Gastroesophageal sphincter (tissue), 4 donors: ENCODE measurements around the gene PIAS4. TPM values are rescaled to one million over a fixed set of nuclear protein-coding genes. Genes with fewer than 3 reads are reported as not detected.
A peak's percentile ranks its signal among the peaks of the same experiment; 100 is the strongest.

ENCODE experiments used
- ATAC-seq: fragments of 150-250 bp; one replicate; pipeline ENCODE4 v1.9.1; 2016; ENCODE audit warnings: mild to moderate bottlenecking, moderate library complexity
- H3K27ac ChIP-seq, 4 donors: fragments of 200-600 bp; sonication (generic) in 3 of 4; 1 replicate in 3 of 4; 2 replicates in 1 of 4; pipeline ENCODE4 v1.5.1; 2016 to 2019
- H3K27me3 ChIP-seq: fragments of 200-600 bp; sonication (generic); one replicate; pipeline ENCODE4 v1.5.1; 2019
- H3K36me3 ChIP-seq, 2 donors: fragments of 200-600 bp; sonication (generic); one replicate each; pipeline ENCODE4 v1.5.1; 2019; ENCODE audit warnings: control low read depth in 1 of 2
- H3K4me1 ChIP-seq, 3 donors: fragments of 200-600 bp; sonication (generic); 1 replicate in 2 of 3; 2 replicates in 1 of 3; pipeline ENCODE4 v1.5.1; 2016 to 2019; ENCODE audit warnings: control low read depth in 2 of 3
- H3K4me3 ChIP-seq, 2 donors: fragments of 200-600 bp; sonication (generic); one replicate each; pipeline ENCODE4 v1.5.1; 2019; ENCODE audit warnings: mild to moderate bottlenecking in 1 of 2, moderate library complexity in 1 of 2
- H3K9me3 ChIP-seq, 3 donors: fragments of 200-600 bp; sonication (generic); one replicate each; pipeline ENCODE4 v1.5.1; 2017 to 2019; ENCODE audit warnings: control low read depth in 2 of 3
- EP300 ChIP-seq: sonication (generic); formaldehyde crosslinking; IDR thresholded peaks from one replicate; pipeline ENCODE4 v1.6.1; 2017; ENCODE audit warnings: antibody characterized with exemption, mild to moderate bottlenecking
- POLR2A ChIP-seq, 2 donors: fragments of 450-650 bp; IDR thresholded peaks; one replicate each; pipeline ENCODE4 v1.6.1; 2017; ENCODE audit warnings: antibody characterized with exemption in 2 of 2, mild to moderate bottlenecking in 2 of 2, moderate library complexity in 1 of 2
- POLR2AphosphoS5 ChIP-seq: sonication (generic); formaldehyde crosslinking; IDR thresholded peaks from one replicate; pipeline ENCODE4 v1.6.1; 2017; ENCODE audit warnings: antibody characterized with exemption
- WGBS, 2 donors: methylation state at CpG; one replicate each; pipeline ENCODE4 v1.1.5; 2018; ENCODE audit warnings: low coverage in 1 of 2; 5-methylcytosine and 5-hydroxymethylcytosine counted together
- total RNA-seq, 4 donors: library from RNA; depleted of rRNA; stranded (reverse); fragments of >200 nt; gene quantifications; one replicate each; pipeline ENCODE4 v1.1.0, GENCODE V29; 2016
- TF ChIP-seq, protein P1 (sequence below), 4 experiments: fragments of 200-600 bp in 2 of 4; fragments of 450-650 bp in 2 of 4; sonication (generic) in 1 of 4; IDR thresholded peaks; one replicate each; pipeline ENCODE4 v1.5.1; 2017 to 2019; ENCODE audit warnings: antibody characterized with exemption in 4 of 4, mild to moderate bottlenecking in 2 of 4, moderate library complexity in 2 of 4

PIAS4 gene
- total RNA-seq, 4 donors from 2014 or later: 15.3 to 26.4 (median 16.8) TPM

GRCh38 chr19:4028334-4029246, 21.1 kb downstream of the PIAS4 start:
- no peak for TF ChIP-seq EP300
- no peak for TF ChIP-seq POLR2AphosphoS5
- TF ChIP-seq, protein P1, sequence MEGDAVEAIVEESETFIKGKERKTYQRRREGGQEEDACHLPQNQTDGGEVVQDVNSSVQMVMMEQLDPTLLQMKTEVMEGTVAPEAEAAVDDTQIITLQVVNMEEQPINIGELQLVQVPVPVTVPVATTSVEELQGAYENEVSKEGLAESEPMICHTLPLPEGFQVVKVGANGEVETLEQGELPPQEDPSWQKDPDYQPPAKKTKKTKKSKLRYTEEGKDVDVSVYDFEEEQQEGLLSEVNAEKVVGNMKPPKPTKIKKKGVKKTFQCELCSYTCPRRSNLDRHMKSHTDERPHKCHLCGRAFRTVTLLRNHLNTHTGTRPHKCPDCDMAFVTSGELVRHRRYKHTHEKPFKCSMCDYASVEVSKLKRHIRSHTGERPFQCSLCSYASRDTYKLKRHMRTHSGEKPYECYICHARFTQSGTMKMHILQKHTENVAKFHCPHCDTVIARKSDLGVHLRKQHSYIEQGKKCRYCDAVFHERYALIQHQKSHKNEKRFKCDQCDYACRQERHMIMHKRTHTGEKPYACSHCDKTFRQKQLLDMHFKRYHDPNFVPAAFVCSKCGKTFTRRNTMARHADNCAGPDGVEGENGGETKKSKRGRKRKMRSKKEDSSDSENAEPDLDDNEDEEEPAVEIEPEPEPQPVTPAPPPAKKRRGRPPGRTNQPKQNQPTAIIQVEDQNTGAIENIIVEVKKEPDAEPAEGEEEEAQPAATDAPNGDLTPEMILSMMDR (IDR thresholded peaks at IDR 0.05): no peak
- no peak for TF ChIP-seq POLR2A (IDR thresholded peaks at IDR 0.05)
- no peaks in the 10 kb centered on the region for H3K27me3 ChIP-seq
- H3K36me3 ChIP-seq: peaks cover 0 to 99% of the 10 kb centered on the region in 2 donors
- H3K4me1 ChIP-seq: peaks cover 0 to 19% (median 0%) of the 10 kb centered on the region in 3 donors
- ATAC-seq: no peak
- no peak overlapping the region for H3K4me3 ChIP-seq
- WGBS, 2 donors: 89% methylated on average over 5 of the region's 48 CpGs; no CpG with 5 or more reads in 1 of the 2 donors
- no peaks in the 10 kb centered on the region for H3K9me3 ChIP-seq
- no peak overlapping the region for H3K27ac ChIP-seq

DNA sequence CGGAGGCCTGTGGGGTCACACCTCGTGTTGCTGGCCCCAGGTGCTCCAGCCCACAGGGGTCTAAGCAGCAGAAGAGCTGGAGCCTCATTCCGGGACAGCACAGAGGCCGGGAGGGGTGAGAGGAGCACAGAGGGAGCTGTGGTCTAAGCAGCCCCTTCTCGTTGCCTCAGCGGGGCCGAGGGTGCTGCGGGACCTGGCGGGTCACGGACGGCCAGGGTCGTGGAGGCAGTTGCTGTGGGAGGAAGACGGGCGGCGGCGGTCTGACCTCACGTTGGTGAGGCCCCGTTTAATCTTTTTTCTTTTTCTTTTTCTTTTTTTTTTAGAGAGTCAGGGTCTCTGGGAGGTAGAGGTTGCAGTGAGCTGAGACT, 21.7 kb downstream of the PIAS4 start:
- H3K27me3 ChIP-seq: no peaks in the 10 kb centered on the region
- no peaks in the 10 kb centered on the region for H3K9me3 ChIP-seq
- no peak for ATAC-seq
- peaks cover 0 to 99% of the 10 kb centered on the region in 2 donors for H3K36me3 ChIP-seq
- H3K4me3 ChIP-seq: no peak overlapping the region
- TF ChIP-seq POLR2AphosphoS5 (no peak), EP300 (no peak), POLR2A (IDR thresholded peaks at IDR 0.05) (no peak)
- TF ChIP-seq, protein P1 (IDR thresholded peaks at IDR 0.05): no peak
- 29 to 95% methylated on average over 1 to 12 of the region's 18 CpGs for WGBS, 2 donors
- peaks cover 0 to 13% (median 0%) of the 10 kb centered on the region in 3 donors for H3K4me1 ChIP-seq
- no peak overlapping the region for H3K27ac ChIP-seq

- no peak overlapping the region for H3K27ac ChIP-seq
- TF ChIP-seq POLR2AphosphoS5 (no peak), POLR2A (IDR thresholded peaks at IDR 0.05) (no peak), EP300 (no peak)
- TF ChIP-seq, protein P1 (IDR thresholded peaks at IDR 0.05): no peak
- no peak overlapping the region for H3K4me3 ChIP-seq
- no peaks in the 10 kb centered on the region for H3K9me3 ChIP-seq
- peaks cover 0 to 99% of the 10 kb centered on the region in 2 donors for H3K36me3 ChIP-seq
- peaks cover 0 to 10% (median 0%) of the 10 kb centered on the region in 3 donors for H3K4me1 ChIP-seq
- WGBS, 2 donors: 100% methylated on average over 3 of the region's 6 CpGs; no CpG with 5 or more reads in 1 of the 2 donors
- no peaks in the 10 kb centered on the region for H3K27me3 ChIP-seq
- no peak for ATAC-seq
Measured at GRCh38 chr19:4030552-4030951, 23.0 kb downstream of the PIAS4 start.

DNA sequence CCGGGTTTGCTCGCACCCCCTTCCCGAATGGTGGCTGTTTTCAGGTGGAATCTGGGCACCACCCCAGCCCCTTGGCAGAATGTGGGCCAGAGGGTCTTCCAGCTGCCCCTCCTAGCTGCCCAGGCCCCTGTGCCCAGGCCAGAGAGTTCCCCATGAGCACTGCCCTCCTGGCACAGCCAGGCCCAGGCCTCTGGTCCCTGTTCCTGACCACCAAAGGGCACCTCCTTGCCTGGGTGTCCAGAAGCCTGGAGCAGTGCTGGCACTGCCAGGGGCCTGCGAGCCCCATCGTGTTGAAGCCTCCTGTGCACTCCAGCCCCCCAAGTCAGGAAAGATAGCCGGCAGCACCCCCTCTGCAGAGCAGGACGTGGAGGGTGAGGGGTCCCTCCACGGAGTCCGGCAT, 23.4 kb downstream of the PIAS4 start:
- H3K36me3 ChIP-seq: peaks cover 0 to 98% of the 10 kb centered on the region in 2 donors
- WGBS, 2 donors: no CpG with 5 or more reads among the region's 9 CpGs
- H3K4me1 ChIP-seq: peaks cover 0 to 10% (median 0%) of the 10 kb centered on the region in 3 donors
- no peak overlapping the region for H3K4me3 ChIP-seq
- no peaks in the 10 kb centered on the region for H3K9me3 ChIP-seq
- H3K27me3 ChIP-seq: no peaks in the 10 kb centered on the region
- no peak for ATAC-seq
- H3K27ac ChIP-seq: peak overlapping the region in 1 of 4 donors; percentile 40
- TF ChIP-seq POLR2AphosphoS5: no peak
- no peak for TF ChIP-seq EP300
- TF ChIP-seq POLR2A (IDR thresholded peaks at IDR 0.05): no peak
- TF ChIP-seq, protein P1 (IDR thresholded peaks at IDR 0.05): no peak

GRCh38 chr19:4031420-4031819, 23.9 kb downstream of the PIAS4 start:
- ATAC-seq: no peak
- Histone ChIP-seq H3K9me3 (no peaks in the 10 kb centered on the region), H3K4me3 (no peak overlapping the region), H3K4me1 (peaks cover 0 to 10% (median 0%) of the 10 kb centered on the region in 3 donors), H3K36me3 (peaks cover 0 to 94% of the 10 kb centered on the region in 2 donors), H3K27me3 (no peaks in the 10 kb centered on the region), H3K27ac (peak overlapping the region in 1 of 4 donors; percentile 40)
- no peak for TF ChIP-seq POLR2AphosphoS5
- WGBS, 2 donors: no CpG with 5 or more reads among the region's 11 CpGs
